Neural cell (in vitro differentiated cells): ENCODE data around the gene CAMKMT.

Source experiments
- CTCF ChIP-seq: fragments of 450-650 bp; IDR thresholded peaks from 2 replicates; pipeline ENCODE4 v1.5.1; 2014; ENCODE audit warnings: antibody characterized with exemption, mild to moderate bottlenecking, moderate library complexity; ENCODE audit not compliant: poor library complexity, severe bottlenecking
- EZH2 ChIP-seq: fragments of 200-600, 300-800 bp; shearing (Covaris generic), sonication (generic); IDR thresholded peaks from 2 replicates; pipeline ENCODE4 v1.6.1; 2014; ENCODE audit warnings: antibody characterized with exemption, low read length, borderline replicate concordance, mild to moderate bottlenecking; ENCODE audit not compliant: insufficient read depth, poor library complexity, severe bottlenecking
- MXI1 ChIP-seq: fragments of 450-650 bp; conservative IDR thresholded peaks from 2 replicates; pipeline ENCODE4 v1.6.1; 2014; ENCODE audit warnings: antibody characterized with exemption, mild to moderate bottlenecking; ENCODE audit not compliant: poor library complexity, severe bottlenecking
- POLR2AphosphoS5 ChIP-seq: IDR thresholded peaks from 2 replicates; pipeline ENCODE4 v1.6.1; 2012
- RAD21 ChIP-seq: fragments of 450-650 bp; conservative IDR thresholded peaks from 2 replicates; pipeline ENCODE4 v1.6.1; 2014; ENCODE audit warnings: antibody characterized with exemption, mild to moderate bottlenecking, moderate library complexity

- TF ChIP-seq CTCF = no peak
- no peak for TF ChIP-seq RAD21
- no peak for TF ChIP-seq MXI1
- TF ChIP-seq EZH2 = no peak
- TF ChIP-seq POLR2AphosphoS5 = no peak
Observed at GRCh38 chr2:44566059-44566458, 204.3 kb downstream of the CAMKMT start.
